A549 (cell line): ENCODE measurements around the gene MCTP2.

Experiments
- BCL3 ChIP-seq: fragments of >200 bp; sonication (Bioruptor Twin); formaldehyde crosslinking; IDR thresholded peaks from 3 replicates; pipeline ENCODE4 v1.6.1; 2016
- CHD2 ChIP-seq: fragments of 150-350 bp; IDR thresholded peaks from 2 replicates; pipeline ENCODE4 v1.6.1; 2014; ENCODE audit warnings: low read length; ENCODE audit not compliant: partially characterized antibody
- CHD4 ChIP-seq: fragments of 200-600 bp; sonication (generic); IDR thresholded peaks from 2 replicates; pipeline ENCODE4 v1.6.1; 2016; ENCODE audit warnings: antibody characterized with exemption, mild to moderate bottlenecking, borderline replicate concordance
- CTCF ChIP-seq: fragments of >200 bp; sonication (Bioruptor Twin); formaldehyde crosslinking; IDR thresholded peaks from 3 replicates; pipeline ENCODE4 v1.5.1; 2016
- EP300 ChIP-seq, 2 experiments: fragments of >200 bp; sonication (Bioruptor Twin); formaldehyde crosslinking; IDR thresholded peaks; 2 replicates in 1 of 2; 3 replicates in 1 of 2; pipeline ENCODE4 v1.6.1; 2016 to 2017
- ESRRA ChIP-seq: fragments of 150-350 bp; IDR thresholded peaks from 2 replicates; pipeline ENCODE4 v1.6.1; 2014; ENCODE audit warnings: mild to moderate bottlenecking, low read length, borderline replicate concordance
- HMGXB4 ChIP-seq: fragments of 250-450 bp; sonication (Bioruptor Pico); IDR thresholded peaks from 2 replicates; pipeline ENCODE4 v1.5.0; 2021; ENCODE audit warnings: mild to moderate bottlenecking, moderate library complexity, borderline replicate concordance
- MYC ChIP-seq: IDR thresholded peaks from 2 replicates; pipeline ENCODE4 v1.6.1; 2012; ENCODE audit warnings: mild to moderate bottlenecking, inconsistent platforms, low read length, improper control_type of control experiment, borderline replicate concordance
- USF2 ChIP-seq: fragments of 450-650 bp; IDR thresholded peaks from 2 replicates; pipeline ENCODE4 v1.6.1; 2014; ENCODE audit warnings: antibody characterized with exemption
- ZNF302 ChIP-seq: fragments of 250-450 bp; sonication (Bioruptor Pico); IDR thresholded peaks from 2 replicates; pipeline ENCODE4 v1.9.0; 2021; ENCODE audit warnings: inconsistent platforms, mild to moderate bottlenecking, moderate library complexity

GRCh38 chr15:94300612-94301011, 69.3 kb downstream of the MCTP2 start:
- no peak for TF ChIP-seq USF2
- TF ChIP-seq CTCF = no peak
- no peak for TF ChIP-seq EP300 (IDR thresholded peaks at IDR 0.05)
- no peak for TF ChIP-seq ESRRA
- TF ChIP-seq CHD4 = no peak
- TF ChIP-seq HMGXB4 (CRISPR knock-in tag) = no peak
- no peak for TF ChIP-seq CHD2
- no peak for TF ChIP-seq BCL3
- TF ChIP-seq MYC = no peak
- no peak for TF ChIP-seq ZNF302
